ENCODE results near the gene GSG1L. TPM values are rescaled to one million over a fixed set of nuclear protein-coding genes. Genes with fewer than 3 reads are reported as not detected.

The GSG1L gene
- total RNA-seq, 4 donors from 2014 or later = not detected

GRCh38 chr16:27773344-27773743, 290.2 kb downstream of the GSG1L start:
- Histone ChIP-seq H3K4me1 (no peaks in the 10 kb centered on the region), H3K4me3 (no peak overlapping the region), H3K27ac (no peak overlapping the region), H3K9me3 (no peaks in the 10 kb centered on the region), H3K27me3 (no peaks in the 10 kb centered on the region), H3K36me3 (peaks cover 0 to 39% (median 0%) of the 10 kb centered on the region in 3 donors)
- TF ChIP-seq POLR2A (IDR thresholded peaks at IDR 0.05) = no peak
- TF ChIP-seq, protein P1, sequence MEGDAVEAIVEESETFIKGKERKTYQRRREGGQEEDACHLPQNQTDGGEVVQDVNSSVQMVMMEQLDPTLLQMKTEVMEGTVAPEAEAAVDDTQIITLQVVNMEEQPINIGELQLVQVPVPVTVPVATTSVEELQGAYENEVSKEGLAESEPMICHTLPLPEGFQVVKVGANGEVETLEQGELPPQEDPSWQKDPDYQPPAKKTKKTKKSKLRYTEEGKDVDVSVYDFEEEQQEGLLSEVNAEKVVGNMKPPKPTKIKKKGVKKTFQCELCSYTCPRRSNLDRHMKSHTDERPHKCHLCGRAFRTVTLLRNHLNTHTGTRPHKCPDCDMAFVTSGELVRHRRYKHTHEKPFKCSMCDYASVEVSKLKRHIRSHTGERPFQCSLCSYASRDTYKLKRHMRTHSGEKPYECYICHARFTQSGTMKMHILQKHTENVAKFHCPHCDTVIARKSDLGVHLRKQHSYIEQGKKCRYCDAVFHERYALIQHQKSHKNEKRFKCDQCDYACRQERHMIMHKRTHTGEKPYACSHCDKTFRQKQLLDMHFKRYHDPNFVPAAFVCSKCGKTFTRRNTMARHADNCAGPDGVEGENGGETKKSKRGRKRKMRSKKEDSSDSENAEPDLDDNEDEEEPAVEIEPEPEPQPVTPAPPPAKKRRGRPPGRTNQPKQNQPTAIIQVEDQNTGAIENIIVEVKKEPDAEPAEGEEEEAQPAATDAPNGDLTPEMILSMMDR (IDR thresholded peaks at IDR 0.05) = no peak
- DNase-seq = no peak

DNA sequence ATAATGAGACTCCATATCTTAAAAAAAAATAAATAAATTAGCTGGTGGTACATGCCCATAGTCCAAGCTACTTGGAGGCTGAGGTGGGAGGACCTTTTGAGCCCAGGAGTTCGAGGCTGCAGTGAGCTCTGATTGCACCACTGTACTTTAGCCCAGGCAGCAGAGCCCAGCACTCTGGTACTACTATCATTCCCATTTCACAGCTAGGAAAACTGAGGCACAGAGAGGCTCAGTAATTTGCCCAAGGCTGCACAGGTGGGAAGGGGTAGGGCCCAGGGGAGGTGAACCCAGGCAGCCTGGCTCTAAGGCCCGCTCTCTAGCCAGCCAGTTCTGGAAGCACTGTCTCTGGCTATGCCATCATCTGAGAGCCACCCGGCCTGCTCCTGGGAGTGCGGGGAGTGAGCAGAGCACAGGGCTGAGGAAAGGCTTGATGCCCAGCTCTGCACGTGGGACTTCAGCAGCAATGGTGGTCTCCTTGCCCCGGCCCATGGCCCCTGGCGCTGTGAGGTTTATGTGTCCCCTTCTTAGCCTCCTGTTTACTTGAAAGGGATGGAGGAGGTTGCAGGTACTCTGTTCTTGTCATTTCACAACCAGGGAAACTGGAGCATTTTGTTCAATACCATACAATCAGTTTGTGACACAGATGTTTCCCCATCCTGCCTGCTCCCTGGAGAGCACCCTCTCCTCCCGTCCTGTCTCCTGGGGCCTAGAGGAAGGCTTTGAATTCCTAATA, 291.3 kb downstream of the GSG1L start:
- no peaks in the 10 kb centered on the region for H3K27me3 ChIP-seq
- TF ChIP-seq, protein P1 (IDR thresholded peaks at IDR 0.05) = no peak
- TF ChIP-seq POLR2A (IDR thresholded peaks at IDR 0.05) = no peak
- H3K4me3 ChIP-seq = no peak overlapping the region
- peaks cover 0 to 44% (median 0%) of the 10 kb centered on the region in 3 donors for H3K36me3 ChIP-seq
- H3K9me3 ChIP-seq = no peaks in the 10 kb centered on the region
- no peak overlapping the region for H3K27ac ChIP-seq
- H3K4me1 ChIP-seq = no peaks in the 10 kb centered on the region
- DNase-seq = no peak

- Histone ChIP-seq H3K27me3 (no peaks in the 10 kb centered on the region), H3K36me3 (peaks cover 0 to 53% (median 0%) of the 10 kb centered on the region in 3 donors), H3K9me3 (no peaks in the 10 kb centered on the region), H3K4me1 (no peaks in the 10 kb centered on the region), H3K27ac (no peak overlapping the region), H3K4me3 (no peak overlapping the region)
- TF ChIP-seq POLR2A (IDR thresholded peaks at IDR 0.05) = no peak
- TF ChIP-seq, protein P1 (IDR thresholded peaks at IDR 0.05) = no peak
- peak in 1 of 3 donors; percentile 32 for DNase-seq
Measured at GRCh38 chr16:27771201-27771910, 292.2 kb downstream of the GSG1L start.

DNA sequence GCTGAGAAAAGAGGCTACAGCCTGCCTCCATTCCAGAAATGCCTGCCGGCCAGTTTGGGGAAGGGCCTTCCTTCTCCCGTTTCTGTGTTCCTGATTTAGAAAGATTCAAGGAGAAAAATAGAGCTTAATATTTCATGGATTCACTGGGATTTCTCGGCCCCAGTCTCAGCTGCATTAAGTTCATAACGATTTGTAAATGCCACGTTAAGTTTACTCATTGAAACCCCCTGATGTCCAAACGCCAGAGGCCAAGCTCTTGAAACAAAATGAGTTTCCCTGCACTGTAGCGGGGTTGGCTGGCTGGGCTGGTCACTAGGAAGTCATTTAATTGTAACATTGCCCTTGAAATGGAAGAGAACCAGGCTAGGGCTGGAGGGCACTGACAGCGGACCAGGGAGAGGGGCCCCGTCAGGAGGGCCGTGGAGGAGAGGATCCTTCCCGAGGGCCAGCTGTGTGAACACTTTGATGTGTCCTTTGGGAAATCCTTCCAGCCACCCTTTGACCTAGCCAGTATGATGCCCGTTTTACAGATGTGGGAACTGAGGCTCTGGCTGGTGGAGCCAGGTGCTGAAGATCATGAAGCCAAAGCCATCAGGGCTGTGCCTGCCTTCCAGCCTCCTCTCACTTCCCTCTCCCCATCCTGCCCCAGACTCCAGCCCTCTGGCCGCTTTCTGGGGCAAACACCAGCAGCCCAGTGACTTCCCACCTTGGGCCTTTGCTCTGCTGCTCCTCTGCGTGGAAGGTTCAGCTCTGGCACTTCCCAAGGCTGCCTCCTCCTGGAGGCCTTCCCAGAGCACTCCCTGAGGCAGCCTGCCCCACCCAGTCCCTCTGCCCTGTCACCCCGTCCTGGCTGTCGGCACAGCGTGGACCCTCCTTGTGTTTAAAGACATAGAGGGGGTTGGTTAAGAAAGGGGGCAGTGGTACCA, 293.0 kb downstream of the GSG1L start:
- Histone ChIP-seq H3K27ac (no peak overlapping the region), H3K4me3 (no peak overlapping the region), H3K4me1 (no peaks in the 10 kb centered on the region), H3K27me3 (no peaks in the 10 kb centered on the region), H3K36me3 (peaks cover 0 to 57% (median 0%) of the 10 kb centered on the region in 3 donors), H3K9me3 (no peaks in the 10 kb centered on the region)
- TF ChIP-seq POLR2A (IDR thresholded peaks at IDR 0.05) = no peak
- TF ChIP-seq, protein P1 (IDR thresholded peaks at IDR 0.05) = no peak
- DNase-seq = peak in 1 of 3 donors; percentile 34

DNA sequence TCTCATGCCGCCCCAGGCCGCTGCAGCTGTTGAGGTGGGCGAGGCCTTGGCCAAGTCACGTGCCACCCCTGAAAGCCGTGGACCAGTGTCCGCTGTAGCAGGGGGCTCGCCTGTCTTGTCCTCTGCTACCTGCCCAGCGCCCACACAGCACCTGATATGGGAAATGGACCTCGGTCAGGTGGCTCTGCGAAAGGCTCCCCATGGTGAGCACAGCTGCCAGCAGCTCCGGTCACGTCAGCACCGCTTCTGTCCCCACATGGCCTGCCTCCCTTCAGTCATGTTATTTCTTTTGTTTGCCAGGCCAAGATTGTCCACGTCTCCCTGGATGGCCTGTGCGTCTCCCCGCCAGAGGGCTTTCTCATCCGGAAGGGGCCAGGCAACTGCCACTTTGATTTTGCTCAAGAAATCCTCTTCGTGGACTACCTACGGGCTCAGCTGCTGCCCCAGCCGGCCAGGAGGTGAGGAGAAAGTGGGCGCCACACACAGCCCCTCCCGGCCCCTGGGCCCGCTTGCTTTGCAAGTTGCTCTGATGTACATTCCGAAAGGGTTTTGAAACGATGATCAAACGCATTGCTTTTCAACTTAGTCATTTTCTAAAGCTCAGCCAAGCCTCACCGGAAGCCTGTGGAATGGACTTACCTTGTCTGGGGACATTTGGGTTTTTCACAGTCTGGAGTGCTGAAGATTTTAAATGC, 293.8 kb downstream of the GSG1L start:
- H3K4me1 ChIP-seq = no peaks in the 10 kb centered on the region
- H3K4me3 ChIP-seq = no peak overlapping the region
- DNase-seq = peak in 1 of 3 donors; percentile 22
- H3K36me3 ChIP-seq = peaks cover 0 to 61% (median 0%) of the 10 kb centered on the region in 3 donors
- no peak overlapping the region for H3K27ac ChIP-seq
- no peaks in the 10 kb centered on the region for H3K9me3 ChIP-seq
- TF ChIP-seq, protein P1 (IDR thresholded peaks at IDR 0.05) = no peak
- TF ChIP-seq POLR2A (IDR thresholded peaks at IDR 0.05) = no peak
- no peaks in the 10 kb centered on the region for H3K27me3 ChIP-seq
